Erythroblast (primary cell): ENCODE results near the gene OR2T29.

Experiments used
- GATA1 ChIP-seq: IDR thresholded peaks from 2 replicates; pipeline ENCODE4 v1.6.1; 2011; ENCODE audit warnings: low read depth, mild to moderate bottlenecking, control low read depth, low read length, moderate library complexity
- POLR2A ChIP-seq: IDR thresholded peaks from 2 replicates; pipeline ENCODE4 v1.6.1; 2011; ENCODE audit warnings: mild to moderate bottlenecking, low read length

GRCh38 chr1:248585266-248585665 lies 22.7 kb upstream of the OR2T29 start:
- no peak for TF ChIP-seq POLR2A
- TF ChIP-seq GATA1 = no peak
